ENCODE data around the gene EDNRA. TPM values are rescaled to one million over a fixed set of nuclear protein-coding genes. Genes with fewer than 3 reads are reported as not detected.

EDNRA gene
- total RNA-seq, 1 donor from 2014 or later: 28.3 TPM

DNA sequence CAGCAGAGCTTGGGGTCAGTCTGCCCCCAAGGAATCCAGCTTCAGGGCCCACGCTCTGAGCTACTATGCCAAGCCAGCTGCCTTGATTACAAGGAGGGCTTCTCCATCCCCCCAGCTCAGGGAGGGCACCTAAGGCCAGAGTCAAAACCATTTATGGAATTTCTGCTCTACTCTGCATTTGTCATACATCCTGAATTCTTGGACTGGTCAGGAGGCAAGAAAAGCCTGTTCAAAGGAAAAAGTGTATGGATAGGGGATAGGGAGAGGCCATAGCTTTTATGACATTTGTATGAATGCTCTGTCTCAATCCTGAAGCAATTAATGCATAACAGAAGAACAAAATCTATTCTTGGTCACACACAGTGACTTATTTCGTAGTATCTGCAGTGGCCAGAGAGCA lies 32.2 kb downstream of the EDNRA start:
- H3K27me3 ChIP-seq: no peaks in the 10 kb centered on the region
- H3K9me3 ChIP-seq: no peaks in the 10 kb centered on the region
- H3K4me1 ChIP-seq: no peaks in the 10 kb centered on the region
- ATAC-seq: no peak
- DNase-seq: no peak
- TF ChIP-seq, protein P1, sequence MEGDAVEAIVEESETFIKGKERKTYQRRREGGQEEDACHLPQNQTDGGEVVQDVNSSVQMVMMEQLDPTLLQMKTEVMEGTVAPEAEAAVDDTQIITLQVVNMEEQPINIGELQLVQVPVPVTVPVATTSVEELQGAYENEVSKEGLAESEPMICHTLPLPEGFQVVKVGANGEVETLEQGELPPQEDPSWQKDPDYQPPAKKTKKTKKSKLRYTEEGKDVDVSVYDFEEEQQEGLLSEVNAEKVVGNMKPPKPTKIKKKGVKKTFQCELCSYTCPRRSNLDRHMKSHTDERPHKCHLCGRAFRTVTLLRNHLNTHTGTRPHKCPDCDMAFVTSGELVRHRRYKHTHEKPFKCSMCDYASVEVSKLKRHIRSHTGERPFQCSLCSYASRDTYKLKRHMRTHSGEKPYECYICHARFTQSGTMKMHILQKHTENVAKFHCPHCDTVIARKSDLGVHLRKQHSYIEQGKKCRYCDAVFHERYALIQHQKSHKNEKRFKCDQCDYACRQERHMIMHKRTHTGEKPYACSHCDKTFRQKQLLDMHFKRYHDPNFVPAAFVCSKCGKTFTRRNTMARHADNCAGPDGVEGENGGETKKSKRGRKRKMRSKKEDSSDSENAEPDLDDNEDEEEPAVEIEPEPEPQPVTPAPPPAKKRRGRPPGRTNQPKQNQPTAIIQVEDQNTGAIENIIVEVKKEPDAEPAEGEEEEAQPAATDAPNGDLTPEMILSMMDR (IDR thresholded peaks at IDR 0.05): no peak
- no peaks in the 10 kb centered on the region for H3K36me3 ChIP-seq
- H3K27ac ChIP-seq: no peak overlapping the region
- H3K4me3 ChIP-seq: no peak overlapping the region
- intact Hi-C loops (cut with DNase I): no loop called here

DNA sequence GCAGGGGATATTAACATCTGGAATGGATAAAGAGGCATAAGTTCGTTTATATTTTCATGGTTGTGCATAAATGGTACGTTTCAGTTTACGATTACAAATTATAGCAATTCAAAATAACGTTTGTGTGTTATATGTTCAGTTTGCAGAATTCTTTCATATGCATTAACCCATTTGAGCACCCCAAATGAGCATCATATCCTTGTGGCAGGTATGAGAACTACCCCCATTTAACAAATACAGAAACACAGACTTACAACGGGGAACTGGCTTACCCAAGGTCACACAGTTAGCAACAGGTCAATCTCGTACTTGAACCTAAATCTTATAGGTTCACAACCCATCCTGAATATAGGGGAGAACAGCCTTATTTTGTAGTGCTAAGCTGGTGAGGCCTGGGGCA lies 33.1 kb downstream of the EDNRA start:
- Histone ChIP-seq H3K4me3 (no peak overlapping the region), H3K36me3 (no peaks in the 10 kb centered on the region), H3K4me1 (no peaks in the 10 kb centered on the region), H3K27me3 (no peaks in the 10 kb centered on the region), H3K27ac (no peak overlapping the region), H3K9me3 (no peaks in the 10 kb centered on the region)
- TF ChIP-seq, protein P1 (IDR thresholded peaks at IDR 0.05): no peak
- DNase-seq: no peak
- intact Hi-C loops (cut with DNase I): no loop called here
- ATAC-seq: no peak

GRCh38 chr4:147515220-147515936 lies 34.5 kb downstream of the EDNRA start:
- Histone ChIP-seq H3K9me3 (no peaks in the 10 kb centered on the region), H3K4me1 (no peaks in the 10 kb centered on the region), H3K4me3 (no peak overlapping the region), H3K36me3 (no peaks in the 10 kb centered on the region), H3K27me3 (no peaks in the 10 kb centered on the region), H3K27ac (no peak overlapping the region)
- TF ChIP-seq, protein P1 (IDR thresholded peaks at IDR 0.05): no peak
- no peak for DNase-seq
- intact Hi-C loops (cut with DNase I): no loop called here
- no peak for ATAC-seq

DNA sequence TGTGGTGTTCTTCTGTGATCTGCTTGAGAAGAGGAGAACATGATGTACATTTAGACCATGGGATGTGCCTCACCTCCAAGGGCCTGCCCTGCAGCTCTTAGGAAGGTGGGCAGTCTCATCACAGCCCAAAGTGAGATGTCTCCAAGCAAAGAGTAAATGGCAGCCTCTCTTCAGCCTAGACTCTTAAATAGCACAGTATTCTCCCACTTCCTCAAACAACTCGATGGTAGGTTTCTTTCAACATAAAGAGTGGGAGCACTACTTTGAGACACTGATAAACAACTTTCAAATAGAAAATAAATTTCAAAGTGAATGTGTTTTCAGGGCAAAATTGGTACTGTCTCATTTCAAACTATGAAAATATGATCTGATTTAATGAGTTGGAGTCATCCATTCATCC lies 35.2 kb downstream of the EDNRA start:
- TF ChIP-seq, protein P1 (IDR thresholded peaks at IDR 0.05): no peak
- intact Hi-C loops (cut with DNase I): no loop called here
- Histone ChIP-seq H3K27ac (no peak overlapping the region), H3K4me3 (no peak overlapping the region), H3K4me1 (no peaks in the 10 kb centered on the region), H3K36me3 (no peaks in the 10 kb centered on the region), H3K9me3 (no peaks in the 10 kb centered on the region), H3K27me3 (no peaks in the 10 kb centered on the region)
- no peak for ATAC-seq
- DNase-seq: no peak

DNA sequence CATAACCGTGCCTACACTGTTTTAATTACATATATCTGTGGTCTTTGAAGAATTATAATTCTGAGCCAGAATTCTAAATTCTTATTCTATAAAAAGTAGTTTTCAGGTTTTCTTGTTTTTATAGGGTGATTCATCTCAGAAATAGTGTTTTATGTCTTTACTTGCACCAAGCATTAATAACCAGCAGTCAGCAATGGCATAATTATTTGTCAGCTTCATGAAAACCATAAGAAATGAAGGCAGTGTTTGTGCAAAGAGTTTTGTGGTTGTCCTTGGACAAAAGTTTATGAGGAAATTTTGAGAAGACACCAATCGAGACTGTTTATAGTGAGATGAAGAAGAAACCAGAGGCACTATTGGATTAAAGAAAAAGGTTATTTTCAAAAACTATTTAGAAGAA lies 37.2 kb downstream of the EDNRA start:
- DNase-seq (no peak), ATAC-seq (no peak)
- Histone ChIP-seq H3K4me3 (no peak overlapping the region), H3K27ac (no peak overlapping the region), H3K9me3 (no peaks in the 10 kb centered on the region), H3K4me1 (no peaks in the 10 kb centered on the region), H3K36me3 (no peaks in the 10 kb centered on the region), H3K27me3 (no peaks in the 10 kb centered on the region)
- TF ChIP-seq, protein P1 (IDR thresholded peaks at IDR 0.05): no peak
- intact Hi-C loops (cut with DNase I): no loop called here
